Neural progenitor cell (in vitro differentiated cells): Measurements from ENCODE around the gene FECH. TPM values are rescaled to one million over a fixed set of nuclear protein-coding genes. Genes with fewer than 3 reads are reported as not detected.
"Not testable (repeated sequence)": the region's sequence is repeated elsewhere in the genome, so short reads cannot be mapped to it uniquely, and the experiment has no call there.

Experiments used
- DNase-seq: peaks from one replicate; pipeline ENCODE4 v3.0.0-alpha.2; 2016; ENCODE audit warnings: low spot score
- H2AFZ ChIP-seq: fragments of 200-600 bp; sonication (generic); replicated peaks from 2 replicates; pipeline ENCODE4 v1.6.1; 2016; ENCODE audit warnings: antibody characterized with exemption
- H3F3A ChIP-seq: fragments of 200-600 bp; sonication (generic); 2 replicates; pipeline ENCODE4 v1.6.1; 2016; ENCODE audit warnings: antibody characterized with exemption, low read depth
- H3K27ac ChIP-seq: fragments of 200-600 bp; sonication (generic); 2 replicates; pipeline ENCODE4 v1.5.1; 2016; ENCODE audit warnings: mild to moderate bottlenecking
- H3K27me3 ChIP-seq: fragments of 200-600 bp; sonication (generic); 2 replicates; pipeline ENCODE4 v1.6.1; 2016; ENCODE audit warnings: mild to moderate bottlenecking, moderate library complexity
- H3K36me3 ChIP-seq: fragments of 200-600 bp; sonication (generic); 2 replicates; pipeline ENCODE4 v1.5.1; 2016
- H3K4me1 ChIP-seq: fragments of 200-600 bp; sonication (generic); 2 replicates; pipeline ENCODE4 v1.6.1; 2016; ENCODE audit warnings: mixed run types
- H3K4me2 ChIP-seq: fragments of 200-600 bp; sonication (generic); 2 replicates; pipeline ENCODE4 v1.6.1; 2016
- H3K4me3 ChIP-seq: fragments of 200-600 bp; sonication (generic); 2 replicates; pipeline ENCODE4 v1.5.1; 2016
- H3K79me2 ChIP-seq: fragments of 200-600 bp; sonication (generic); 2 replicates; pipeline ENCODE4 v1.6.1; 2016; ENCODE audit warnings: low read depth
- H3K9ac ChIP-seq: fragments of 200-600 bp; sonication (generic); 2 replicates; pipeline ENCODE4 v1.6.1; 2016
- H3K9me3 ChIP-seq: fragments of 200-600 bp; sonication (generic); 2 replicates; pipeline ENCODE4 v1.5.1; 2016; ENCODE audit warnings: low read depth
- H4K20me1 ChIP-seq: fragments of 200-600 bp; sonication (generic); 2 replicates; pipeline ENCODE4 v1.6.1; 2016; ENCODE audit warnings: low read depth
- H3K27ac Mint-ChIP-seq: 3 replicates; pipeline ENCODE4 v1.8.0; 2021; ENCODE audit warnings: mixed read lengths
- H3K27me3 Mint-ChIP-seq: 2 replicates; pipeline ENCODE4 v1.8.0; 2022; ENCODE audit warnings: low read depth, mild to moderate bottlenecking, inconsistent platforms, moderate library complexity, mixed read lengths; ENCODE audit not compliant: insufficient read depth
- H3K36me3 Mint-ChIP-seq: 3 replicates; pipeline ENCODE4 v1.8.0; 2021; ENCODE audit warnings: mixed read lengths
- H3K4me1 Mint-ChIP-seq: 3 replicates; pipeline ENCODE4 v1.8.0; 2021; ENCODE audit warnings: mixed read lengths
- H3K4me3 Mint-ChIP-seq: 3 replicates; pipeline ENCODE4 v1.8.0; 2021; ENCODE audit warnings: mild to moderate bottlenecking, moderate library complexity, mixed read lengths
- H3K9me3 Mint-ChIP-seq: 3 replicates; pipeline ENCODE4 v1.8.0; 2020; ENCODE audit warnings: mixed read lengths
- CTCF ChIP-seq: fragments of 200-600 bp; sonication (generic); IDR thresholded peaks from 2 replicates; pipeline ENCODE4 v1.5.1; 2017; ENCODE audit warnings: antibody characterized with exemption, mild to moderate bottlenecking
- EZH2 ChIP-seq: fragments of 200-600 bp; sonication (generic); IDR thresholded peaks from 2 replicates; pipeline ENCODE4 v1.6.1; 2017; ENCODE audit warnings: antibody characterized with exemption, mild to moderate bottlenecking, moderate library complexity
- EZH2phosphoT487 ChIP-seq: fragments of 200-600 bp; sonication (generic); IDR thresholded peaks from 2 replicates; pipeline ENCODE4 v1.6.1; 2017; ENCODE audit warnings: antibody characterized with exemption
- total RNA-seq: library from RNA; depleted of rRNA; stranded (reverse); fragments of >200 nt; gene quantifications from 2 replicates; pipeline ENCODE4 v1.2.3, GENCODE V29; 2015; ENCODE audit warnings: low replicate concordance

Gene FECH
- total RNA-seq, 1 donor from 2014 or later = 16.4 TPM

- Histone ChIP-seq H3K27me3 (no peaks in the 10 kb centered on the region), H3K79me2 (no peaks in the 10 kb centered on the region), H3K9me3 (no peaks in the 10 kb centered on the region), H2AFZ (peak overlapping the region; percentile 45), H3K4me2 (peak overlapping the region; percentile 15), H3K27ac (no peak overlapping the region), H3K36me3 (no peaks in the 10 kb centered on the region), H3K4me3 (no peak overlapping the region), H3K4me1 (peaks cover 5% of the 10 kb centered on the region), H3K9ac (no peak overlapping the region), H3F3A (peaks cover 5% of the 10 kb centered on the region), H4K20me1 (no peaks in the 10 kb centered on the region)
- TF ChIP-seq EZH2phosphoT487 (no peak), EZH2 (no peak), CTCF (no peak)
- H3K9me3 Mint-ChIP-seq = peaks cover 3% of the 10 kb centered on the region
- peaks cover 10% of the 10 kb centered on the region for H3K4me1 Mint-ChIP-seq
- H3K27me3 Mint-ChIP-seq = peaks cover 25% of the 10 kb centered on the region
- DNase-seq = peak; percentile 23
- H3K36me3 Mint-ChIP-seq = no peaks in the 10 kb centered on the region
- no peak overlapping the region for H3K27ac Mint-ChIP-seq
- no peak overlapping the region for H3K4me3 Mint-ChIP-seq
Measured at GRCh38 chr18:57527556-57528229, 58.8 kb downstream of the FECH start.

GRCh38 chr18:57523171-57523956 lies 63.1 kb downstream of the FECH start:
- H3K9ac ChIP-seq = no peak overlapping the region
- H3K4me3 ChIP-seq = no peak overlapping the region
- H3K27ac Mint-ChIP-seq = no peak overlapping the region
- peaks cover 3% of the 10 kb centered on the region for H3K4me1 ChIP-seq
- no peak overlapping the region for H3K4me2 ChIP-seq
- H3F3A ChIP-seq = no peaks in the 10 kb centered on the region
- peaks cover 11% of the 10 kb centered on the region for H3K27me3 Mint-ChIP-seq
- H3K79me2 ChIP-seq = no peaks in the 10 kb centered on the region
- H3K27me3 ChIP-seq = no peaks in the 10 kb centered on the region
- H3K36me3 ChIP-seq = no peaks in the 10 kb centered on the region
- DNase-seq = no peak
- peaks cover 7% of the 10 kb centered on the region for H3K4me1 Mint-ChIP-seq
- H3K9me3 ChIP-seq = no peaks in the 10 kb centered on the region
- TF ChIP-seq EZH2phosphoT487 = no peak
- no peak overlapping the region for H2AFZ ChIP-seq
- H3K36me3 Mint-ChIP-seq = no peaks in the 10 kb centered on the region
- H3K27ac ChIP-seq = no peak overlapping the region
- H3K4me3 Mint-ChIP-seq = no peak overlapping the region
- H3K9me3 Mint-ChIP-seq = peaks cover 3% of the 10 kb centered on the region
- H4K20me1 ChIP-seq = no peaks in the 10 kb centered on the region

- H3K9me3 Mint-ChIP-seq, H3K4me2 ChIP-seq, H3K79me2 ChIP-seq, DNase-seq, H3K27ac ChIP-seq, H3K27me3 Mint-ChIP-seq, H3K9ac ChIP-seq, H3K27me3 ChIP-seq, H3K36me3 ChIP-seq, H3K4me3 ChIP-seq, H3K4me1 Mint-ChIP-seq, H3F3A ChIP-seq, H3K9me3 ChIP-seq, H3K36me3 Mint-ChIP-seq, H3K4me1 ChIP-seq, H3K4me3 Mint-ChIP-seq, H4K20me1 ChIP-seq, H3K27ac Mint-ChIP-seq, H2AFZ ChIP-seq: not testable (repeated sequence)
Measured at GRCh38 chr18:57522348-57522747, 64.2 kb downstream of the FECH start.

- no peaks in the 10 kb centered on the region for H3K9me3 Mint-ChIP-seq
- Histone ChIP-seq H3F3A (no peaks in the 10 kb centered on the region), H2AFZ (no peak overlapping the region), H3K27me3 (no peaks in the 10 kb centered on the region), H3K4me1 (no peaks in the 10 kb centered on the region), H3K4me3 (no peak overlapping the region), H3K27ac (no peak overlapping the region), H4K20me1 (no peaks in the 10 kb centered on the region), H3K4me2 (no peak overlapping the region), H3K9ac (no peak overlapping the region), H3K9me3 (no peaks in the 10 kb centered on the region), H3K36me3 (no peaks in the 10 kb centered on the region), H3K79me2 (no peaks in the 10 kb centered on the region)
- no peaks in the 10 kb centered on the region for H3K4me1 Mint-ChIP-seq
- TF ChIP-seq EZH2 (no peak), EZH2phosphoT487 (no peak), CTCF (no peak)
- H3K36me3 Mint-ChIP-seq = no peaks in the 10 kb centered on the region
- H3K27me3 Mint-ChIP-seq = peaks cover 2% of the 10 kb centered on the region
- no peak overlapping the region for H3K27ac Mint-ChIP-seq
- H3K4me3 Mint-ChIP-seq = no peak overlapping the region
- no peak for DNase-seq
Measured at GRCh38 chr18:57519668-57520424, 66.7 kb downstream of the FECH start.
